Prostate gland (tissue), 2 donors: ENCODE measurements around the gene KCNK7. TPM values are rescaled to one million over a fixed set of nuclear protein-coding genes. Genes with fewer than 3 reads are reported as not detected.

Experiments used
- DNase-seq: peaks from one replicate; pipeline ENCODE4 v3.0.0-alpha.2; 2019; ENCODE audit warnings: low spot score
- H3K27ac ChIP-seq, 2 donors: fragments of 200-600 bp; sonication (generic); 2 replicates each; pipeline ENCODE4 v1.5.1; 2017 to 2019
- H3K27me3 ChIP-seq: fragments of 200-600 bp; sonication (generic); replicated peaks from 2 replicates; pipeline ENCODE4 v1.5.1; 2019; ENCODE audit not compliant: insufficient read depth
- H3K36me3 ChIP-seq, 2 donors: fragments of 200-600 bp; sonication (generic); 1 replicate in 1 of 2; 2 replicates in 1 of 2; pipeline versions ENCODE4 v1.5.1 to v1.8.1; 2017 to 2019
- H3K4me1 ChIP-seq: fragments of 200-600 bp; sonication (generic); replicated peaks from 2 replicates; pipeline ENCODE4 v1.5.1; 2019
- H3K4me3 ChIP-seq, 2 donors: fragments of 200-600 bp; sonication (generic); 2 replicates each; pipeline ENCODE4 v1.5.1; 2017 to 2019
- H3K9me3 ChIP-seq: fragments of 200-600 bp; sonication (generic); 2 replicates; pipeline ENCODE4 v1.5.1; 2017
- CTCF ChIP-seq, 4 experiments: fragments of 200-600 bp in 2 of 4; fragments of 450-650 bp in 2 of 4; sonication (generic) in 2 of 4; IDR thresholded peaks; 1 replicate in 3 of 4; 2 replicates in 1 of 4; pipeline ENCODE4 v1.5.1; 2016 to 2019; ENCODE audit warnings: antibody characterized with exemption in 4 of 4, mild to moderate bottlenecking in 2 of 4, moderate library complexity in 2 of 4
- POLR2A ChIP-seq: fragments of 450-650 bp; IDR thresholded peaks from one replicate; pipeline ENCODE4 v1.6.1; 2016; ENCODE audit warnings: antibody characterized with exemption, mild to moderate bottlenecking
- POLR2AphosphoS5 ChIP-seq: sonication (generic); formaldehyde crosslinking; IDR thresholded peaks from one replicate; pipeline ENCODE4 v1.6.1; 2017; ENCODE audit warnings: antibody characterized with exemption
- WGBS: methylation state at CpG from one replicate; pipeline ENCODE4 v1.1.5; 2018; 5-methylcytosine and 5-hydroxymethylcytosine counted together
- intact Hi-C: fragments of 100-400 bp; cut with DNase I; formaldehyde crosslinking; loops from one replicate; pipeline ENCODE4 v1.14.2; 2022
- total RNA-seq, 2 donors: library from RNA; depleted of rRNA; stranded (reverse); fragments of >200 nt; gene quantifications; one replicate each; pipeline ENCODE4 v1.1.0, GENCODE V29; 2016

Gene KCNK7
- total RNA-seq, 2 donors from 2014 or later = 0.74 TPM; not detected in 1

GRCh38 chr11:65559951-65560537 lies 35.6 kb downstream of the KCNK7 start:
- Histone ChIP-seq H3K9me3 (no peaks in the 10 kb centered on the region), H3K4me1 (peaks cover 13% of the 10 kb centered on the region), H3K4me3 (no peak overlapping the region), H3K27me3 (no peaks in the 10 kb centered on the region), H3K36me3 (no peaks in the 10 kb centered on the region), H3K27ac (peak overlapping the region; percentile 88 to 93)
- intact Hi-C loops = no loop called here
- DNase-seq = no peak
- TF ChIP-seq CTCF (IDR thresholded peaks at IDR 0.05) (no peak), POLR2AphosphoS5 (peak; percentile 33), POLR2A (no peak)
- 31% methylated on average over 5 of the region's 5 CpGs for WGBS

GRCh38 chr11:65559535-65559934 lies 36.1 kb downstream of the KCNK7 start:
- Histone ChIP-seq H3K27me3 (no peaks in the 10 kb centered on the region), H3K36me3 (no peaks in the 10 kb centered on the region), H3K4me1 (peaks cover 13% of the 10 kb centered on the region), H3K4me3 (no peak overlapping the region), H3K27ac (peak overlapping the region; percentile 88 to 93), H3K9me3 (no peaks in the 10 kb centered on the region)
- no peak for DNase-seq
- intact Hi-C loops = no loop called here
- no peak for TF ChIP-seq POLR2A
- no peak for TF ChIP-seq CTCF (IDR thresholded peaks at IDR 0.05)
- no peak for TF ChIP-seq POLR2AphosphoS5
- WGBS = 73% methylated on average over 5 of the region's 5 CpGs

- H3K9me3 ChIP-seq = no peaks in the 10 kb centered on the region
- peaks cover 13% of the 10 kb centered on the region for H3K4me1 ChIP-seq
- intact Hi-C loops = no loop called here
- H3K27ac ChIP-seq = peak overlapping the region; percentile 88 to 93
- H3K4me3 ChIP-seq = peak overlapping the region; percentile 59 to 61
- DNase-seq = no peak
- no peaks in the 10 kb centered on the region for H3K36me3 ChIP-seq
- TF ChIP-seq POLR2A (no peak), POLR2AphosphoS5 (peak; percentile 3)
- no peaks in the 10 kb centered on the region for H3K27me3 ChIP-seq
- WGBS = 21% methylated on average over 19 of the region's 19 CpGs
Measured at GRCh38 chr11:65558930-65559509, 36.6 kb downstream of the KCNK7 start.

GRCh38 chr11:65558002-65558929 lies 37.3 kb downstream of the KCNK7 start, which contains the start of gene LTBP3:
Gene LTBP3 (minus strand): TSS chr11:65558359. CDS start chr11:65557959, 400 bp downstream.
- intact Hi-C loops = no loop called here
- peak within 1 kb of the TSS; percentile 88 to 93 for H3K27ac ChIP-seq
- peak within 1 kb of the TSS; percentile 59 to 61 for H3K4me3 ChIP-seq
- WGBS = under 1% methylated on average over 73 of the region's 79 CpGs
- no peaks in the 10 kb centered on the region for H3K36me3 ChIP-seq
- DNase-seq = peak; percentile 70
- TF ChIP-seq POLR2AphosphoS5 (peak; percentile 59), CTCF (IDR thresholded peaks at IDR 0.05) (peak in 1 of 4 experiments; percentile 36), POLR2A (peak; percentile 10)
- H3K27me3 ChIP-seq = no peaks in the 10 kb centered on the region
- H3K9me3 ChIP-seq = no peaks in the 10 kb centered on the region
- H3K4me1 ChIP-seq = peaks cover 13% of the 10 kb centered on the region

- no peaks in the 10 kb centered on the region for H3K9me3 ChIP-seq
- peaks cover 13% of the 10 kb centered on the region for H3K4me1 ChIP-seq
- no peaks in the 10 kb centered on the region for H3K27me3 ChIP-seq
- intact Hi-C loops = no loop called here
- no peak for DNase-seq
- no peaks in the 10 kb centered on the region for H3K36me3 ChIP-seq
- 3% methylated on average over 20 of the region's 47 CpGs for WGBS
- no peak for TF ChIP-seq CTCF (IDR thresholded peaks at IDR 0.05)
- no peak for TF ChIP-seq POLR2AphosphoS5
- TF ChIP-seq POLR2A = no peak
- peak overlapping the region; percentile 59 to 61 for H3K4me3 ChIP-seq
- peak overlapping the region; percentile 88 to 93 for H3K27ac ChIP-seq
Measured at GRCh38 chr11:65557280-65558001, 38.2 kb downstream of the KCNK7 start.
